T1000 (cell line): ENCODE data around the gene CYREN.
"Not testable (repeated sequence)": the region's sequence is repeated elsewhere in the genome, so short reads cannot be mapped to it uniquely, and the experiment has no call there.

Source experiments
- DNase-seq: peaks from one replicate; lab custom pipeline; 2025; ENCODE audit warnings: mixed read lengths; lab: John Stamatoyannopoulos, UW

The CYREN gene

DNA sequence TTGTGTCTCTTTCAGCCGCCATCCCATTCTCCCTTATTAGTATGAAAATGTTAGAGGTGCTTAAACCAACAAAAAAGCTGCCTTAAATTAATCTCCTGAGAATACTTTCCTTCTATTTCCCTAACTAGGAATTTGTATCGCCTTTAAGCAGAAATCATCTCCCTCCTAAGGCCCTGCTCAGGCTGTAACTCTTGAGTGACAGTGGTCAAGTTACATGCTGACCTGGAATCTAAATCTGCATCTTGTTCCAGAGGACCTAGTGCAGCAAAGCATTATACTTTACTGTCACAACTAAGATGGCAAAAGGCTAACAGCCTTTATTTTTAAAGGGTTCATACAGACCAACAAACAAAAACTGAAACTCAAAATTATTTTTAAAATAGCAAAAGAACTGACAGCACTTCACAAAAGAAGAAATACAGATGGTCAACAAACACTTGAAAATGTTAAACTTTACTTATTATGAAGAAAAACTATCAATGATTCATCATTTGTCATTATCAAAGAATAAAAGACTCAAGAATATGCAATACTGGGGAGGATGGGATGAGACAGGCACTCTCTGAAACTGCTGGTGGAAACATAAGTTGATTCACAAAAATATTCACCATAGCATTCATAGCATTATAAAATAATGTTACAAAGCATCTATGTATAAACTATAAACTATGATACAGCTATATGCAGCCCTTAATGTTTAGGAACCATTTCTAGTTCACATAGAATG is 11.0 kb downstream of the CYREN start:
- no peak for DNase-seq

DNA sequence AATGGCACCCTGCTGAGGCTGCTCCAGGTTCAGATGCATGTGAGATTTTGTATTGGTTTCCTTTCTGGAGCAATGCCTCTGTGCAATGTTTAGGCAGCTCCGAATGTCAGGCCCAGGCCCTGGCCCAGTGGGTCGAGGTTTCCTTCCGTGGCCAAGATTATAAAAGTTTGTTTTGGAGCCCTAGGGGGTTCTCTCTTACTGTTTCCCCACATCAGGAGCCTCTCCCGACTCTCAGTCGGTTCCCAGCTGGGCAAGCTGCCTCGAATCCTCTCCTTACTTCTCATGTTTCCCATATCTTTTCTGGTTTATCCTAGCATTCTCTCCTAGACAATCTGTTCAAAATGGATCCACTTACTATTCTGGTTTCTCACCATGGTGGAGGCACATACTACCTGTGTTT is 11.6 kb downstream of the CYREN start:
- no peak for DNase-seq

DNA sequence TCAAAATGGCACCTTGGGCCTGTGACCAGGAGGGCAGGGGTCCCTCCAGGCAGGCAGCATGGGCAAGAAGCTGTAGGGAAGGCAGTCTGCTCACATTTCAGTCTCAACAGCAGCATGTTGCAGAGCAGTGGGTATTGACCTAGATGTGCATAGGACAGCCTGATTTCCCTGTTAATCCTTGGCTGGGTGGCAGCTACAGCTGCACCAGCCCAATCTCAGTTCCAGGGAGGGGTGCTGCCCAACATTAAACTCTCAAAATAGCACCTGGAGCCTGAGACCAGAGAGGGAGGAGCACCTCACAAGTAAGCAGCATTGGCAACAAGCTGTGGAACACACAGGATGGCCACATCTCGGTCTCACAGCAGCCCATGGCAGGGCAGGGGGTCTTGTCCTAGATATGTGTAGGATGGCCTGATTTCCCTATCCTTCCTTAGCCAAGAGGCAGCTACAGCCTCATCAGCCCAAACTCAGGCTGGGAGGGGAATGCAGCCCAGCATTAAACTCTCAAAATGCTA is 12.3 kb downstream of the CYREN start:
- no peak for DNase-seq

DNA sequence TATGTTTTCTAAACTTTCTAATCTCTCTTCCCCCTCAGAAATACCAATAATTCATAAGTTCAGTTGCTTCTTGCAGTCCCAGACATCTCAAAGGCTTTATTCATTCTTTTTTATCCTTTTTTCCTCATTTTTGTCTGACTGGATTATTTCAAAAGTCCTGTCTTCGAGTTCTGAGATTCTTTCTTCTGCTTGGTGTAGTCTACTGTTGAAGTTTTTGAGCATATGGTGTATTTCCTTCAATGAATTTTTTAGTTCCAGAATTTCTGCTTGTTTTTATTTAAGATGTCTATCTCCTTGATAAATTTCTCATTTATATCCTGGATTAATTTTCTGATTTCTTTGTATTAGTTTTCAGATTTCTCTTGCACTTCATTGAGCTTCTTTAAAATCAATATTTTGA is 14.2 kb downstream of the CYREN start:
- DNase-seq: no peak

DNA sequence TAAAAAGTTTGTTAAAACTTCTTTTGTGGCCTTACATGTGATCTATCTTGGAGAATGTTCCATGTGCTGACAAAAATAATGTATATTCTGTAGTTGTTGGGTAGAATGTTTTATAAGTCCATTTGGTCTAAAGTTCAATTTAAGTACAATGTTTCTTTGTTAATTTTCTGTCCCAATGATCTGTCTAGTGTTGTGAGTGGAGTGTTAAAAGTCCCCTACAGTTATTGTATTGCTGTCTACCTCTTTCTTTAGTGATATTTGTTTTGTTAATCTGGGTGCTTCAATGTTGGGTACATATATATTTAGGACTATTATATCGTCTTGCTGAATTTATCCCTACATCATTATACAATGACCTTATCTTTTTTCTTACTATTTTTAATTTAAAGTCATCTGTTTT is 15.8 kb downstream of the CYREN start:
- DNase-seq: no peak

DNA sequence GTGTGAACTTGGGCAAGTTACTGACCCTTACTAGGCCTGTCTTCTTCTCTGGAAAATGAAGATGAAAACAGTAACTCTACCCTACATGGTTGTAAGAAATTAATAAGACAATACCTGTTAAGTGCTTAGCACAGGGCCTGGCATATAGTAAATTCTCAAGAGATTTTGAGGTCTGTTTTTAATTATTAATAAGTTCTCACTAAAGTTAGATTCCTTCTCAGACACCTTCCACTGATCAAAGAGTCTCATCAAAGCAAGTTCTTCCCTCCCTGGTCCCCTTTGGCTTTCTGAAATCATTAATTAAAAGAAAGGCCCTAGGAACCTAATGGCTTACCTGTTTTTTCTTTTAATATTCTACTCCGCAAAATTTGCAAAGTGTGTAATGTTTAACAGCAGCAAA is 18.1 kb downstream of the CYREN start:
- DNase-seq: no peak

DNA sequence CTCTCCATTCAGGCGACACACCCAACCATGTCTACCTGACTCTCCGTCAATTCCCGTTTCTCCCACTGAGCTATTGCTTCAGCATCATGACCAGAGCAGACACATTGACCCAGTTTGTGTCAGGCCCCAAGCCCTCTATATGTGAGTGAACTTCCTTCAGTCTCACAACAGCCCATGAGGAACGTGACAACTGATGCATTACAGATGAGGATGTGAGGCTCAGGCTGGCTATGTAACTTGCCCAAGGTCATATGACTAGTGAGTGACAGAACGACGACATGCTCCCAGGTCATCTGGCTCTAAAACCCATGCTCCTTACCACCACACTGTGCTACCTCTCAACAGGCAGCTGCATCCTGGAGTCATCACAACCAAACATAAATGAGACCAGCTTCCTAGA is 19.0 kb downstream of the CYREN start:
- DNase-seq: no peak

GRCh38 chr7:135151132-135151531 is 19.4 kb downstream of the CYREN start:
- DNase-seq: no peak

DNA sequence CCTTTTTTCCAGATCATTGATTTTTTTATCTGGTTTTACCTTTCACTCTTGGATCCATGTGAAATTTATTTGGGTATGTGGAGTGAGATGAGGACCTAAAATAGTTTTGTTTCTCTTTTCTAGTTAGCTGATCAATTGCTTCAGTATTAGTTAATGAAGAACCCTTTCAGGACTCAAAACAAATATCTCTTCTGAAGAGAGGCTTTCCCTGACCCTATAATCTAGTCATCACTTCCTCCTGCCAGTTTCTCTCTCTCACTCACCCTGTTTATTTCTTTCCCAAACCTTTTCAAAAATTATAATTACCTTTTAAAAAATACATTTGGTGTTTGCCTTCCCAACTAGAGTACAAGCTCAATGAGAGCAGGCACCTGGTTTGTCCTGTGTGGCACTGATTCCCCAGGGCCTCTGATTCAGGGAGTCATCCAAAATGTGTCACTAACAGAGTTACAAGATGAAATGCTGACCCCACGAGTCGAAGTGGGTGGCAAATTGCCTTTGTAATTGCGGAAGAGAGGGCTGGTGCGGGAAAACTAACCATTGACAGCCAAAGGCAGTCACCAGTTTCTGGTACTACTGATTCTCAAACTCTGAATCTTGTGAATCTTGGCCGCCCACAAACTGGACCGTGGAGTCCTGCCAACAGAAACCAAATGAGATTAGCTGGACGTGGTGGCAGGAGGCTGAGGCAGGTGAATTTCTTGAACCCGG is 20.3 kb downstream of the CYREN start:
- no peak for DNase-seq

DNA sequence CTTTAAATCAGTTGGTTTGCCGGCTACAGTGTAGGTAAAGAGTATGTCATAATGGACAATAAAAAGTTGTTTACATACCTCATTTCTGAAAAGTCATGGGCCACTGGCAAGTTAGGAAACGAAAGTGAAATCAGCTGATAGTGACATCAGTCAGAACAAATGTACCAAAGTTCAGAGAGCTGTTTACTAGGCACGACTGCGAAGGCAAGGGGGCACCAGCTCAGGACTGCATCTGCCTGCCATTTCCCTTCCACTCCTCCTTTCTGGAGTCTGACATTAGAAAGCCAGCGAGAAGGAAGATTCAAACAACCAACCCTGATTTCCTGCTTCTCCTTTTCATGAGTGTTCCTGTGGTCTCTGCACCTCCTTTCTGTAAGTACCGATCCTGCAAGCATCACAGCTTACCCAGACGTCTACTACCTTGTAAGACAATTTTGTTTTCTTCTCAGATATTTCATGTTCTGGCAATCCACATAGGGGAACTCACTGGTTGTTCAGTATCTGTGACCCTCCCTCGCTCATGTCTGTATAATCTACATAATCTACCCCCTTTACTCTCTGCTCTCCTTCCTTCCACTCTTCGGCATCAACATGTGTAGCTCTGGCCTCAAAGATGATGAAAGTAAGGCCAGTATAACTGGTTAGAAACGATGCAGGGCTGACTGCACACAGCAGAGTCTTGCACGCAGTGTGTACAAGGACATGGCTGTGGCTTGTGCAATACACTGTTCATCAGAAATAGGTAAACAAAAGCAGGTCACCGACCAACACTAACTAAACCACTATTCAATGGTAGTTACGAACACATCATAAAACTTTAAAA is 22.4 kb downstream of the CYREN start, which contains the start of gene TMEM140:
TSS of gene TMEM140 (plus strand) at position 174 of the 823 bp plus-strand sequence. CDS start 16,370 bp downstream, outside the sequence.
- no peak for DNase-seq

DNA sequence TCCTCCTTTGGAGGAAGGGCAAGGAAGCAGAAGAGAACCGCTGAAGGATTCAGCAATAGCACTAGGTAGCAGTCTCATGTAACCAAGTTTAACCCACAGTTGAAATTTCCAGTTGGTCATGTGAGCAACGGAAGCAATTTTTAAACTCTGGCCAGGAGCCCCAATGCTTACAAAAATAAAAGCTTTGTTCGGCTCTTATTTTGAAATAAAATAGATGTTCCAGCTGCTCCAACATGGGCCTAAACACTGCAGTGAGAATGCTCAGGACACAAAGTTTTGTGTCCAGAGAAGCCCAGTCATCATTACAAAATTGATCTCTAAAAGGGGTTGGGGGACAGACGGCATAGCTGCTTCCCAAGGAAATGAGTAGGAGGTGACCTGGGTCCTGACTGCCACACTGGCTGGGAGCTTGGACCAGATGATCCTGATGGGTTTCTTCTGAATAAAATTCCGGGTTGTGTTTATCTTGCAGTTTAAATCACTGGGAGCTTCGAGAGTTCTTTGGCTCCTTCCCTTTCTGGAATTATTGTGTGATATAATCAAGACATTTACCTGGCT is 23.1 kb downstream of the CYREN start:
- no peak for DNase-seq

GRCh38 chr7:135143885-135144668 is 26.4 kb downstream of the CYREN start:
- DNase-seq: no peak

GRCh38 chr7:135129579-135129978 is 40.9 kb downstream of the CYREN start:
- DNase-seq: no peak

- no peak for DNase-seq
These were observed 41.6 kb downstream of the CYREN start for GRCh38 chr7:135128931-135129330.

DNA sequence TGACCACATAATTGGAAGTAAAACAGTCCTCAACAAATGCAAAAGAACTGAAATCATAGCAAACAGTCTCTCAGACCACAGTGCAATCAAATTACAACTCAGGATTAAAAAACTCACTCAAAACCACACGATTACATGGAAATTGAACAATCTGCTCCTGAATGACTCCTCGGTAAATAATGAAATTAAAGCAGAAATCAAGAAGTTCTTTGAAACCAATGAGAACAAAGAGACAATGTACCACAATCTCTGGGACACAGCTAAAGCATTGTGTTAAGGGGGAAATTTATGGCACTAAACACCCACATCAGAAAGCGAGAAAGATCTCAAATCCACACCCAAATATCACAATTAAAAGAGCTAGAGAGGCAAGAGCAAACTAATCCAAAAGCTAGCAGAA is 45.9 kb downstream of the CYREN start:
- DNase-seq: not testable (repeated sequence)

GRCh38 chr7:135121868-135122267 is 48.6 kb downstream of the CYREN start:
- no peak for DNase-seq

DNA sequence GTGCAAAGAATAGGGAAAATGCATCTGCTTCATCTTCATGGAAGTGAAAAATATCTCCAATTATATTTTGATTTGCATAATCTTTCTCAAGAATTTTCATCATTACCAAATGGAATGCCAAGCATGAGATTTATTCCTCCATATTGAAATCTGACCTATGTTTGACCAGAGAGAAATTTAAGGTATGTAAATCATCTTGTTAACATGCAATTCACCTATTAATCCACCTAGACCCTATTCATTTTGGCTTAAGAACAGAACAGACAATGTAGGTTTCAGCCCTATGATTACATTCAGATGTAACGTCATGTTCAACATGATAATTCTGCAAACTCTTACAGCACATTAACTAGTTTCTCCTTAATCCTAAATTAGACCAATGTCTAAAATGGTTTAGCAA is 53.4 kb downstream of the CYREN start:
- DNase-seq: no peak
